ENCODE data around the gene SMC5.

Gene SMC5

GRCh38 chr9:70340572-70340971 lies 81.8 kb downstream of the SMC5 start:
- no peak for DNase-seq (ENCODE audit: low spot score)
- TF ChIP-seq CTCF (IDR thresholded peaks at IDR 0.05; ENCODE audit: extremely low read depth, insufficient read depth, missing control alignments), result peak; percentile 35
- in situ Hi-C loops (cut with MboI; ENCODE audit: low pct_unique_long_range_greater_than_20kb, low sequenced_read_pairs, unreplicated experiment), result no loop called here

GRCh38 chr9:70347046-70347445 lies 88.3 kb downstream of the SMC5 start:
- DNase-seq (ENCODE audit: low spot score), result no peak
- in situ Hi-C loops (cut with MboI; ENCODE audit: low pct_unique_long_range_greater_than_20kb, low sequenced_read_pairs, unreplicated experiment), result loop anchor here (5.0 kb wide), 1 partner anchor 255 kb away; no protein-coding TSS in a partner anchor
- no peak for TF ChIP-seq CTCF (IDR thresholded peaks at IDR 0.05; ENCODE audit: extremely low read depth, insufficient read depth, missing control alignments)

- in situ Hi-C loops (cut with MboI; ENCODE audit: low pct_unique_long_range_greater_than_20kb, low sequenced_read_pairs, unreplicated experiment), result loop anchor here (10.0 kb wide), 1 partner anchor 132 kb away; no protein-coding TSS in a partner anchor
- no peak for DNase-seq (ENCODE audit: low spot score)
- TF ChIP-seq CTCF (IDR thresholded peaks at IDR 0.05; ENCODE audit: extremely low read depth, insufficient read depth, missing control alignments), result no peak
These were observed 93.6 kb downstream of the SMC5 start for GRCh38 chr9:70352356-70352755.

- DNase-seq (ENCODE audit: low spot score), result no peak
- in situ Hi-C loops (cut with MboI; ENCODE audit: low pct_unique_long_range_greater_than_20kb, low sequenced_read_pairs, unreplicated experiment), result loop anchor here (10.0 kb wide), 1 partner anchor 132 kb away; no protein-coding TSS in a partner anchor
- peak; percentile 38 for TF ChIP-seq CTCF (IDR thresholded peaks at IDR 0.05; ENCODE audit: extremely low read depth, insufficient read depth, missing control alignments)
These were observed 94.0 kb downstream of the SMC5 start for GRCh38 chr9:70352802-70353201.

GRCh38 chr9:70355801-70356200 lies 97.0 kb downstream of the SMC5 start:
- no peak for DNase-seq (ENCODE audit: low spot score)
- in situ Hi-C loops (cut with MboI; ENCODE audit: low pct_unique_long_range_greater_than_20kb, low sequenced_read_pairs, unreplicated experiment), result loop anchor here (10.0 kb wide), 1 partner anchor 129 kb away; no protein-coding TSS in a partner anchor
- no peak for TF ChIP-seq CTCF (IDR thresholded peaks at IDR 0.05; ENCODE audit: extremely low read depth, insufficient read depth, missing control alignments)

- DNase-seq (ENCODE audit: low spot score), result no peak
- TF ChIP-seq CTCF (IDR thresholded peaks at IDR 0.05; ENCODE audit: extremely low read depth, insufficient read depth, missing control alignments), result no peak
- in situ Hi-C loops (cut with MboI; ENCODE audit: low pct_unique_long_range_greater_than_20kb, low sequenced_read_pairs, unreplicated experiment), result no loop called here
These were observed 104.2 kb downstream of the SMC5 start for GRCh38 chr9:70362952-70363351.

- no peak for DNase-seq (ENCODE audit: low spot score)
- in situ Hi-C loops (cut with MboI; ENCODE audit: low pct_unique_long_range_greater_than_20kb, low sequenced_read_pairs, unreplicated experiment), result no loop called here
- TF ChIP-seq CTCF (IDR thresholded peaks at IDR 0.05; ENCODE audit: extremely low read depth, insufficient read depth, missing control alignments), result no peak
These were observed 105.0 kb downstream of the SMC5 start for GRCh38 chr9:70363760-70364159.
